Heart left ventricle (tissue), 16 donors: ENCODE data around the gene ARHGAP24. TPM values are rescaled to one million over a fixed set of nuclear protein-coding genes. Genes with fewer than 3 reads are reported as not detected.
A peak's percentile ranks its signal among the peaks of the same experiment; 100 is the strongest.

Experiments
- ATAC-seq, 4 donors: fragments of 200-7000 bp; cut with Tn5 transposase; one replicate each; pipeline ENCODE4 v1.9.1; 2020 to 2022; ENCODE audit warnings: moderate library complexity in 4 of 4, mild to moderate bottlenecking in 3 of 4, moderate number of reproducible peaks in 1 of 4
- DNase-seq, 5 donors: peaks; one replicate each; pipeline ENCODE4 v3.0.0-alpha.2; 2020
- H3K27ac ChIP-seq, 12 donors: fragments of 200-600 bp; sonication (generic) in 4 of 12; one replicate each; pipeline versions ENCODE4 v1.5.0 to v1.8.0; 2016 to 2022; ENCODE audit warnings: mild to moderate bottlenecking in 2 of 12
- H3K27me3 ChIP-seq, 9 donors: fragments of 200-600 bp; sonication (generic) in 2 of 9; one replicate each; pipeline versions ENCODE4 v1.5.1 to v1.8.0; 2016 to 2022; ENCODE audit warnings: mild to moderate bottlenecking in 3 of 9
- H3K36me3 ChIP-seq, 9 donors: fragments of 200-600 bp; sonication (generic) in 2 of 9; one replicate each; pipeline versions ENCODE4 v1.5.0 to v1.8.0; 2018 to 2022; ENCODE audit warnings: mild to moderate bottlenecking in 2 of 9
- H3K4me1 ChIP-seq, 12 donors: fragments of 200-600 bp; sonication (generic) in 4 of 12; one replicate each; pipeline versions ENCODE4 v1.5.0 to v1.8.0; 2016 to 2022; ENCODE audit warnings: mild to moderate bottlenecking in 3 of 12
- H3K4me3 ChIP-seq, 12 donors: fragments of 200-600 bp; sonication (generic) in 4 of 12; one replicate each; pipeline versions ENCODE4 v1.5.0 to v1.8.0; 2017 to 2022; ENCODE audit warnings: mild to moderate bottlenecking in 9 of 12, moderate library complexity in 4 of 12
- H3K9me3 ChIP-seq, 12 donors: fragments of 200-600 bp; sonication (generic) in 4 of 12; one replicate each; pipeline versions ENCODE4 v1.5.0 to v1.8.0; 2016 to 2022; ENCODE audit warnings: mild to moderate bottlenecking in 1 of 12
- CTCF ChIP-seq, 12 donors: fragments of 200-600 bp; sonication (generic) in 4 of 12; IDR thresholded peaks; one replicate each; pipeline versions ENCODE4 v1.5.0 to v1.8.0; 2018 to 2022; ENCODE audit warnings: antibody characterized with exemption in 12 of 12, mild to moderate bottlenecking in 5 of 12
- POLR2A ChIP-seq, 2 donors: fragments of 450-650 bp; IDR thresholded peaks; one replicate each; pipeline ENCODE4 v1.6.1; 2017; ENCODE audit warnings: antibody characterized with exemption in 2 of 2, mild to moderate bottlenecking in 2 of 2, moderate library complexity in 2 of 2
- WGBS, 4 donors: extraction: QIAGEN DNeasy Blood & Tissue Kit in 2 of 4; methylation state at CpG; one replicate each; pipeline versions ENCODE4 v1.1.5 to v1.1.7; 2013 to 2018; 5-methylcytosine and 5-hydroxymethylcytosine counted together
- intact Hi-C, 10 donors: fragments of 100-400 bp; cut with DNase I; formaldehyde crosslinking; loops; one replicate each; pipeline versions ENCODE4 v1.11.1 to v1.14.2; 2022
- polyA plus RNA-seq, 2 donors: library from polyadenylated mRNA; stranded (reverse); fragments of 200-250 nt; gene quantifications; one replicate each; pipeline ENCODE4 v1.2.3, GENCODE V29; 2013
- total RNA-seq, 9 donors: library from RNA; depleted of rRNA in 2 of 9; stranded (reverse); fragments of >200 nt in 2 of 9; fragmentation: NEBNext Ultra II Directional in 3 of 9; extraction: Animal tissue kit (Norgen Biotek cat#: 25700) in 3 of 9; gene quantifications; one replicate each; pipeline versions ENCODE4 v1.1.0 to v1.2.4, GENCODE V29; 2016 to 2023
- donor health status: ischemic (EF 13 %, LVEDD 7.1; RV severe dilation, severe dysfunction).
- donor health status: healthy with polysubstance abuse.
- donor health status: DM: no; HTN: yes; CAD: no.
- donor health status: DM: no; HTN: no; CAD: no.
- donor health status: ischemic (EF 25% LVEDD 6.9; RV normal size, moderate dysfunction).
- donor health status: ischemic (EF 25% LVEDD 5.7; RV mildly dilated, moderate dysfunction).
- donor health status: healthy.
- donor health status: DM: yes; HTN: yes; CAD: no.
- donor health status: ischemic (EF 35%, LVEDD 5.7; RV mildly dilated, moderate dysfunction).
- donor health status: nonischemic (EF 11% LVEDD 7.7; RV severe dilation, severe dysfunction).
- donor health status: DM: yes; HTN: yes; CAD: no.
- donor health status: PGD.
- donor health status: ischemic (EF 29% LVEDD 5.4; RV normal size, mild dysfunction).
- donor health status: nonischemic (EF 23%, LVEDD 6.1; RV moderate dilation, normal function).

ARHGAP24 gene
- total and polyA plus RNA-seq, 11 donors, result 4.5 to 36.9 (median 18.9) TPM

GRCh38 chr4:85756938-85757337 lies 282.0 kb downstream of the ARHGAP24 start:
- TF ChIP-seq POLR2A (IDR thresholded peaks at IDR 0.05), result no peak
- TF ChIP-seq CTCF (IDR thresholded peaks at IDR 0.05), result peak; percentile 22 to 64 (median 44)
- peaks cover 0 to 36% (median 13%) of the 10 kb centered on the region in 12 donors for H3K4me1 ChIP-seq
- H3K9me3 ChIP-seq, result no peaks in the 10 kb centered on the region
- DNase-seq (peak in 1 of 5 donors; percentile 44), ATAC-seq (peak in 3 of 4 donors; percentile 38 to 83 (median 59))
- no peaks in the 10 kb centered on the region for H3K36me3 ChIP-seq
- no peaks in the 10 kb centered on the region for H3K27me3 ChIP-seq
- no peak overlapping the region for H3K27ac ChIP-seq
- intact Hi-C loops, result loop anchor here in 7 of 10 donors (2.0 to 10.0 kb wide), 7 partner anchors 35 to 290 kb away; no protein-coding TSS in a partner anchor
- WGBS, 4 donors, result 62 to 69% (median 65%) methylated on average over 3 of the region's 3 CpGs
- H3K4me3 ChIP-seq, result no peak overlapping the region

GRCh38 chr4:85759388-85759787 lies 284.4 kb downstream of the ARHGAP24 start:
- WGBS, 4 donors, result 95 to 96% (median 96%) methylated on average over 3 of the region's 3 CpGs
- Histone ChIP-seq H3K27ac (no peak overlapping the region), H3K9me3 (no peaks in the 10 kb centered on the region), H3K4me1 (peaks cover 0 to 49% (median 23%) of the 10 kb centered on the region in 12 donors), H3K36me3 (no peaks in the 10 kb centered on the region), H3K4me3 (no peak overlapping the region), H3K27me3 (no peaks in the 10 kb centered on the region)
- no peak for DNase-seq
- ATAC-seq, result no peak
- intact Hi-C loops, result loop anchor here in 7 of 10 donors (5.0 to 10.0 kb wide), 6 partner anchors 33 to 288 kb away; no protein-coding TSS in a partner anchor
- TF ChIP-seq CTCF (IDR thresholded peaks at IDR 0.05) (no peak), POLR2A (IDR thresholded peaks at IDR 0.05) (no peak)

DNA sequence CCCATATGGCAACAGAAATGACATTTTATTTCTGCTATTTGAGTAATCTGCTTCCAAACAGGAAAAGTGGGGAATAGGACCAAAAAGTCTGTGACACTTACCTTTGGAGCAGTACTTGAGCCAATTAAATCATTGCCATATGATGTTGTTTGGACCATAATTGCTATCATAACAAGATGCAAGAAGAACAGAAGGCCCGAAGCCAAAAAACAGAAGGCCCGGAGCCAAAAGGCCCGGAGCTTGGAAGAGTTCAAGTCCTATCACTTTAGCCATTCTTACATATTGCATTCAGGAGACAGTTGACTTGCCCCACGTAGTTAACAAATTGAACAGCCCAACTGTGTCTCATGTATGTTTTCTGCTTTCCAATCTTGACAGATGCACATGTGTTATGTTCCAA lies 285.6 kb downstream of the ARHGAP24 start:
- TF ChIP-seq POLR2A (IDR thresholded peaks at IDR 0.05) (no peak), CTCF (IDR thresholded peaks at IDR 0.05) (no peak)
- ATAC-seq (no peak), DNase-seq (no peak)
- Histone ChIP-seq H3K36me3 (no peaks in the 10 kb centered on the region), H3K4me1 (peaks cover 0 to 42% (median 20%) of the 10 kb centered on the region in 12 donors), H3K9me3 (no peaks in the 10 kb centered on the region), H3K27me3 (no peaks in the 10 kb centered on the region), H3K27ac (peak overlapping the region in 1 of 12 donors; percentile 23), H3K4me3 (no peak overlapping the region)
- 28 to 38% (median 32%) methylated on average over 4 of the region's 4 CpGs for WGBS, 4 donors
- intact Hi-C loops, result loop anchor here in 2 of 10 donors (5.0 kb wide), 2 partner anchors 207 to 282 kb away; no protein-coding TSS in a partner anchor

DNA sequence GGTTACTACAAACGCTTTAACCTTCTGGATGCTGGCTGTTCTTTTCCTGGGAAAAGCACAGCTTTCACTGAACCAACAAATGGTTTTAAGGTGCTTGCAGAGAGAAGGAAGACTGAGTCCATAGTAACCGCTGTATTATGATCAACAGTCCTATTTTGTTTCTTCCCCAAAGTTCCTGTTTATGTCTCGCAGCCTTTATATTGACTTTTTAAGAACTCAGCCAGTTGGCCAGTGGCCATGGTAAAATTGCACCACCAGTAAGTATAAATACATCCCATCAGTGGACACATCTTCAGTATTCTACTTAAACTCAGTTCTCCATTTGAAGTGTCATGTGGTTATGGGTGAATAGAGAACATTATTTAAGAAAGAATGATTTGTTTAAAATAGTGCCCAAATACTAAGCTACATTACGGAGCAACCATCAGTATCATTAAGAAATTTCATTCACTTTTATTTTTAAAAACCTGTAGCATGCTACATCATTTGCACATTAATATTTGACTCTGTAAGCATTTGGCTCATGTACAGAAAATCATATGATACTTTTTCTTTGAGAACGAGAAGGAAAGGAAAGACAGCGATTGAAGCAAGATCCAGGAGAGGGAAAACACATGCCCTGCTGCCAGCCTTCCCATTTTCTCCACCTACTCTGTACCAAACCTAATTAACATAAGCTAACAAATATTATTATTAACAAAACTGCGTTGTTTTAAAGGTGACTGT lies 287.0 kb downstream of the ARHGAP24 start:
- peak in 4 of 5 donors; percentile 33 to 66 (median 47) for DNase-seq
- 39 to 52% (median 49%) methylated on average over 7 of the region's 7 CpGs for WGBS, 4 donors
- peak overlapping the region in 1 of 12 donors; percentile 3 for H3K4me3 ChIP-seq
- H3K27me3 ChIP-seq, result no peaks in the 10 kb centered on the region
- H3K4me1 ChIP-seq, result peaks cover 0 to 38% (median 20%) of the 10 kb centered on the region in 12 donors
- peak overlapping the region in 11 of 12 donors; percentile 22 to 61 (median 36) for H3K27ac ChIP-seq
- ATAC-seq, result peak; percentile 44 to 70 (median 58)
- no peak for TF ChIP-seq CTCF (IDR thresholded peaks at IDR 0.05)
- TF ChIP-seq POLR2A (IDR thresholded peaks at IDR 0.05), result no peak
- intact Hi-C loops, result loop anchor here in 2 of 10 donors (5.0 kb wide), 2 partner anchors 205 to 280 kb away; no protein-coding TSS in a partner anchor
- H3K9me3 ChIP-seq, result no peaks in the 10 kb centered on the region
- H3K36me3 ChIP-seq, result no peaks in the 10 kb centered on the region
